Measurements from ENCODE around the gene TEX26.

Gene TEX26

GRCh38 chr13:31022928-31023530 is 90.6 kb downstream of the TEX26 start:
- TF ChIP-seq MYC (IDR thresholded peaks at IDR 0.05; ENCODE audit: low read depth, low read length) (no peak), MAX (IDR thresholded peaks at IDR 0.05; ENCODE audit: low read depth, low read length) (no peak), POLR2A (IDR thresholded peaks at IDR 0.05; ENCODE audit: extremely low read depth, insufficient read length) (no peak)
- TF ChIP-seq, protein P1, sequence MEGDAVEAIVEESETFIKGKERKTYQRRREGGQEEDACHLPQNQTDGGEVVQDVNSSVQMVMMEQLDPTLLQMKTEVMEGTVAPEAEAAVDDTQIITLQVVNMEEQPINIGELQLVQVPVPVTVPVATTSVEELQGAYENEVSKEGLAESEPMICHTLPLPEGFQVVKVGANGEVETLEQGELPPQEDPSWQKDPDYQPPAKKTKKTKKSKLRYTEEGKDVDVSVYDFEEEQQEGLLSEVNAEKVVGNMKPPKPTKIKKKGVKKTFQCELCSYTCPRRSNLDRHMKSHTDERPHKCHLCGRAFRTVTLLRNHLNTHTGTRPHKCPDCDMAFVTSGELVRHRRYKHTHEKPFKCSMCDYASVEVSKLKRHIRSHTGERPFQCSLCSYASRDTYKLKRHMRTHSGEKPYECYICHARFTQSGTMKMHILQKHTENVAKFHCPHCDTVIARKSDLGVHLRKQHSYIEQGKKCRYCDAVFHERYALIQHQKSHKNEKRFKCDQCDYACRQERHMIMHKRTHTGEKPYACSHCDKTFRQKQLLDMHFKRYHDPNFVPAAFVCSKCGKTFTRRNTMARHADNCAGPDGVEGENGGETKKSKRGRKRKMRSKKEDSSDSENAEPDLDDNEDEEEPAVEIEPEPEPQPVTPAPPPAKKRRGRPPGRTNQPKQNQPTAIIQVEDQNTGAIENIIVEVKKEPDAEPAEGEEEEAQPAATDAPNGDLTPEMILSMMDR (IDR thresholded peaks at IDR 0.05; ENCODE audit: low read depth, low read length) = no peak

More at GRCh38 chr13:31022928-31023530, 90.6 kb downstream of the TEX26 start:
- no peak for DNase-seq (ENCODE audit: low read depth)
- no peak overlapping the region for H3K4me3 ChIP-seq (ENCODE audit: low read depth, low read length)
